HL-60 (cell line): ENCODE data around the gene GRM4.

Experiments used
- DNase-seq, 2 experiments: peaks; one replicate each; pipeline ENCODE4 v3.0.0-alpha.2; 2010 to 2020; ENCODE audit warnings: low read depth in 1 of 2, low spot score in 1 of 2
- H3K27ac ChIP-seq: fragments of 250-450 bp; sonication (Bioruptor Pico); replicated peaks from 2 replicates; pipeline ENCODE4 v1.5.1; 2020; ENCODE audit warnings: mild to moderate bottlenecking, moderate library complexity
- H3K27me3 ChIP-seq: fragments of 250-450 bp; sonication (Bioruptor Pico); 2 replicates; pipeline ENCODE4 v1.5.1; 2021; ENCODE audit warnings: mild to moderate bottlenecking, moderate library complexity; ENCODE audit not compliant: insufficient read depth, poor library complexity, severe bottlenecking
- H3K4me3 ChIP-seq: replicated peaks from 2 replicates; pipeline ENCODE4 v1.5.1; 2011; ENCODE audit warnings: mild to moderate bottlenecking, control low read depth, low read length; ENCODE audit not compliant: insufficient read depth
- CTCF ChIP-seq: IDR thresholded peaks from one replicate; pipeline ENCODE4 v1.5.1; 2011; ENCODE audit warnings: low read length, control low read depth, inconsistent platforms; ENCODE audit not compliant: insufficient read depth
- GABPA ChIP-seq: IDR thresholded peaks from 2 replicates; pipeline ENCODE4 v1.6.1; 2012; ENCODE audit warnings: low read depth
- POLR2AphosphoS5 ChIP-seq: IDR thresholded peaks from 2 replicates; pipeline ENCODE4 v1.6.1; 2012; ENCODE audit warnings: low read depth
- SPI1 ChIP-seq: IDR thresholded peaks from 2 replicates; pipeline ENCODE4 v1.6.1; 2012; ENCODE audit warnings: low read depth, mild to moderate bottlenecking, borderline replicate concordance
- TF ChIP-seq, protein P1 (sequence below): IDR thresholded peaks from 2 replicates; pipeline ENCODE4 v1.6.1; 2012; ENCODE audit warnings: low read depth; ENCODE audit not compliant: insufficient replicate concordance

The GRM4 gene

GRCh38 chr6:34082864-34083626 lies 62.8 kb downstream of the GRM4 start:
- Histone ChIP-seq H3K27me3 (peaks cover 1% of the 10 kb centered on the region), H3K27ac (no peak overlapping the region), H3K4me3 (no peak overlapping the region)
- TF ChIP-seq POLR2AphosphoS5 (no peak), CTCF (no peak), SPI1 (no peak), GABPA (no peak)
- TF ChIP-seq, protein P1, sequence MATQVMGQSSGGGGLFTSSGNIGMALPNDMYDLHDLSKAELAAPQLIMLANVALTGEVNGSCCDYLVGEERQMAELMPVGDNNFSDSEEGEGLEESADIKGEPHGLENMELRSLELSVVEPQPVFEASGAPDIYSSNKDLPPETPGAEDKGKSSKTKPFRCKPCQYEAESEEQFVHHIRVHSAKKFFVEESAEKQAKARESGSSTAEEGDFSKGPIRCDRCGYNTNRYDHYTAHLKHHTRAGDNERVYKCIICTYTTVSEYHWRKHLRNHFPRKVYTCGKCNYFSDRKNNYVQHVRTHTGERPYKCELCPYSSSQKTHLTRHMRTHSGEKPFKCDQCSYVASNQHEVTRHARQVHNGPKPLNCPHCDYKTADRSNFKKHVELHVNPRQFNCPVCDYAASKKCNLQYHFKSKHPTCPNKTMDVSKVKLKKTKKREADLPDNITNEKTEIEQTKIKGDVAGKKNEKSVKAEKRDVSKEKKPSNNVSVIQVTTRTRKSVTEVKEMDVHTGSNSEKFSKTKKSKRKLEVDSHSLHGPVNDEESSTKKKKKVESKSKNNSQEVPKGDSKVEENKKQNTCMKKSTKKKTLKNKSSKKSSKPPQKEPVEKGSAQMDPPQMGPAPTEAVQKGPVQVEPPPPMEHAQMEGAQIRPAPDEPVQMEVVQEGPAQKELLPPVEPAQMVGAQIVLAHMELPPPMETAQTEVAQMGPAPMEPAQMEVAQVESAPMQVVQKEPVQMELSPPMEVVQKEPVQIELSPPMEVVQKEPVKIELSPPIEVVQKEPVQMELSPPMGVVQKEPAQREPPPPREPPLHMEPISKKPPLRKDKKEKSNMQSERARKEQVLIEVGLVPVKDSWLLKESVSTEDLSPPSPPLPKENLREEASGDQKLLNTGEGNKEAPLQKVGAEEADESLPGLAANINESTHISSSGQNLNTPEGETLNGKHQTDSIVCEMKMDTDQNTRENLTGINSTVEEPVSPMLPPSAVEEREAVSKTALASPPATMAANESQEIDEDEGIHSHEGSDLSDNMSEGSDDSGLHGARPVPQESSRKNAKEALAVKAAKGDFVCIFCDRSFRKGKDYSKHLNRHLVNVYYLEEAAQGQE, result no peak
- DNase-seq, result no peak

DNA sequence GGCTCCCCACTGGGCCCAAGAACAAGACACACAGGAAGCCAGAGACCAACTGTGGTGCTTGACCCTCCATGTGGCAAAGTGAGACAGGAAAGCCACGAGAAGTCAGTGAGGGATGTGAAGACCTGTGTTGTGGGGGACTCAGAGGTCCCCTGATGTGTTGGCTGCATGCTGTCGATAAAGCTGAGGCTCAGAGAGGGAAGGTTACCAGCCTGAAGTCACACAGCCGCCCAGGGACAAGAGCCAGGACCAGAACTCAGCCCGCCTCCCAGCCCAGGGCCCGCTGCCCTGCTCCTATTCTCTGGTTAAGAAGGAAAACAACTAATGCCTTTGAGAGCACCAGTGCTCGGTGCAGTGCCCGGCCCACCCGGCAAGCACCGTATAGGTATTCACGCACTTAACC lies 63.5 kb downstream of the GRM4 start:
- peaks cover 2% of the 10 kb centered on the region for H3K27me3 ChIP-seq

GRCh38 chr6:34080357-34080756 lies 65.5 kb downstream of the GRM4 start:
- no peak overlapping the region for H3K4me3 ChIP-seq
- DNase-seq, result no peak
- TF ChIP-seq GABPA (no peak), CTCF (no peak), POLR2AphosphoS5 (no peak), SPI1 (no peak)
- TF ChIP-seq, protein P1, result no peak
- H3K27me3 ChIP-seq, result peaks cover 2% of the 10 kb centered on the region
- H3K27ac ChIP-seq, result no peak overlapping the region

More for the DNA sequence above, 63.5 kb downstream of the GRM4 start:
- DNase-seq, result no peak
- Histone ChIP-seq H3K4me3 (no peak overlapping the region), H3K27ac (no peak overlapping the region)
- TF ChIP-seq SPI1 (no peak), GABPA (no peak), CTCF (no peak), POLR2AphosphoS5 (no peak)
- TF ChIP-seq, protein P1, result no peak
